Subcutaneous abdominal adipose tissue (tissue), 5 donors: ENCODE data around the gene LMX1B.
"Not testable (repeated sequence)": the region's sequence is repeated elsewhere in the genome, so short reads cannot be mapped to it uniquely, and the experiment has no call there.

ENCODE experiments used
- H3K27ac ChIP-seq: one replicate; pipeline ENCODE4 v1.7.0; 2013; ENCODE audit warnings: low read depth, mild to moderate bottlenecking, inconsistent platforms, low read length, moderate library complexity
- H3K27me3 ChIP-seq, 5 donors: one replicate each; pipeline ENCODE4 v1.7.0; 2013; ENCODE audit warnings: low read length in 5 of 5, inconsistent platforms in 1 of 5; ENCODE audit not compliant: control insufficient read depth in 5 of 5, insufficient read depth in 4 of 5
- H3K36me3 ChIP-seq, 5 donors: one replicate each; pipeline ENCODE4 v1.7.0; 2013; ENCODE audit warnings: low read length in 5 of 5; ENCODE audit not compliant: control insufficient read depth in 5 of 5, insufficient read depth in 5 of 5
- H3K4me1 ChIP-seq, 5 donors: one replicate each; pipeline ENCODE4 v1.7.0; 2013; ENCODE audit warnings: low read length in 5 of 5, mild to moderate bottlenecking in 3 of 5, moderate library complexity in 1 of 5; ENCODE audit not compliant: control insufficient read depth in 5 of 5, insufficient read depth in 5 of 5
- H3K4me3 ChIP-seq, 5 donors: one replicate each; pipeline ENCODE4 v1.7.0; 2013; ENCODE audit warnings: low read length in 5 of 5, low read depth in 1 of 5
- H3K9ac ChIP-seq, 5 donors: one replicate each; pipeline ENCODE4 v1.7.0; 2013; ENCODE audit warnings: low read length in 5 of 5, mild to moderate bottlenecking in 4 of 5, moderate library complexity in 3 of 5
- H3K9me3 ChIP-seq, 5 donors: one replicate each; pipeline ENCODE4 v1.7.0; 2013; ENCODE audit warnings: low read length in 5 of 5; ENCODE audit not compliant: control insufficient read depth in 5 of 5
- donor health status: healthy.
- donor health status: healthy.
- donor health status: healthy.
- donor health status: healthy.
- donor health status: healthy.

Gene LMX1B

GRCh38 chr9:126613651-126614050 is at the start of gene LMX1B:
LMX1B (plus strand) TSS chr9:126613928; CDS start chr9:126614450, 522 bp downstream.
- Histone ChIP-seq H3K27me3 (peaks cover 63 to 82% (median 68%) of the 10 kb centered on the region in 5 donors), H3K9ac (no peak within 1 kb of the TSS), H3K9me3 (no peaks in the 10 kb centered on the region), H3K4me3 (peak within 1 kb of the TSS in 4 of 5 donors; percentile 32 to 55 (median 44)), H3K36me3 (no peaks in the 10 kb centered on the region), H3K27ac (no peak within 1 kb of the TSS), H3K4me1 (peaks cover 0 to 44% (median 42%) of the 10 kb centered on the region in 5 donors)

DNA sequence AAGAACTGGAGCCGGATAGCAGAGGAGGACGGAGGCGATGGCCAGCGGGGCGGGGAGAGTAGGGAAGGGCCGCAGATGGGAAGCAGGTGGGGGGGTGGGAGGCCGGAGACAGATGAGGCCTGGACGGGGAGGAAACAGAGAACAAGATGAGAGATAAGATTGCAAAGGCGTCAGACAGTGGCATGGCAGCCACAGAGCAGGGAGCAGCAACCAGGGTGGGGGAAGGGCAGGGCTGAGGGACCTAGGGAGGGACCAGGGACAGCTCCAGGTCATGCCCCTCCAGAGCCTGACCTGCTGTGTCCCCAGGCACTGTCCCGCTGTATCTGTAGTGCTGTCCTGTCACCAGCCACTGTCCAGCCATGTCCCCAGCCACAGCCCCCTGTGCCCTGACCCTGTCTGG is 49.6 kb upstream of the LMX1B start:
- H3K4me3 ChIP-seq: no peak overlapping the region
- H3K27ac ChIP-seq: no peak overlapping the region

DNA sequence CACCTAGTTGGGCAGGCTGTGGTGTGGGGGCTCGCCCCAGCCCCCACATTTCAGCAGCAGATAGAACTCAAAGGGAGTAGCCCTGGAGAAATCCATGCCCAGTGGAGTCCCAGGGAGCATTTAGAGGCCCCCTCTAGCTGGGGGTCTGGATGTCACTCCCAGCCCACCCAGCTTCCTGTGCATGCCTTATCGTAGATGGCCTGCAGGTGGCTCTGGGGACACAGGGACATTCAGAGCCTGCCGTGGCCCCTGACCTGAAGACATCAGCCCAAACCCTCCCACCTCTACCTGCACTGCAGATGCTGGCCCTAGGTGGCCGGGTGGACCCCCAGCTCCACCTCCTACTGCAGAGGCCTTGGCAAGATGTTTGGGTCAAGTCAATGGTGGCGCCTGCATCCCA is 49.0 kb upstream of the LMX1B start:
- Histone ChIP-seq H3K36me3 (no peaks in the 10 kb centered on the region), H3K27me3 (peaks cover 18 to 43% (median 30%) of the 10 kb centered on the region in 5 donors)

More for the DNA sequence above, 49.6 kb upstream of the LMX1B start:
- Histone ChIP-seq H3K27me3 (peaks cover 18 to 43% (median 30%) of the 10 kb centered on the region in 5 donors), H3K36me3 (no peaks in the 10 kb centered on the region), H3K9ac (no peak overlapping the region), H3K9me3 (no peaks in the 10 kb centered on the region), H3K4me1 (no peaks in the 10 kb centered on the region)

GRCh38 chr9:126565336-126566128 is 48.2 kb upstream of the LMX1B start:
- Histone ChIP-seq H3K4me3 (no peak overlapping the region), H3K27me3 (peaks cover 18 to 43% (median 30%) of the 10 kb centered on the region in 5 donors), H3K4me1 (no peaks in the 10 kb centered on the region), H3K9me3 (no peaks in the 10 kb centered on the region), H3K9ac (no peak overlapping the region), H3K27ac (no peak overlapping the region), H3K36me3 (no peaks in the 10 kb centered on the region)

More for the DNA sequence above, 49.0 kb upstream of the LMX1B start:
- no peaks in the 10 kb centered on the region for H3K4me1 ChIP-seq
- no peak overlapping the region for H3K9ac ChIP-seq
- no peaks in the 10 kb centered on the region for H3K9me3 ChIP-seq
- H3K27ac ChIP-seq: no peak overlapping the region
- H3K4me3 ChIP-seq: no peak overlapping the region

DNA sequence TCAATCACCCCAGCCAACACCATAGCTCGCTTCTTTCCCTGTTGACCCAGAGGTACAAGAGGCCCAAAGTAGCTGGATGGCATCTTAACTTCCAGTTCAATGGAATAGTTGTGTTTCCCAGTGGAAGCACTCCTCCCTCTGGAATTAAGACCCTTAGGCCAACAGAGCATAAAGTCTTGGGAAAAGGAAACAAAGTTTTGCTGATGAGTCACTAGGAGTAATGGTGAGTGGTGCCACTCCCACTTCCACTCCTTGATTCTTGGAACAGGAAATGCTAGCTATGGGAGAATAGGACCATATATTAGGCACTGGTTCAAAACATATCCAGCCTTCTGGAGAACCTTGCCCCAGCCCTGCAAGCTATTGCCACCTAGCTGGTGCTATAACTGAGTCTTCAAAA is 44.7 kb upstream of the LMX1B start:
- H3K9ac ChIP-seq: no peak overlapping the region
- H3K36me3 ChIP-seq: no peaks in the 10 kb centered on the region
- H3K27ac ChIP-seq: no peak overlapping the region
- peaks cover 0 to 2% (median 0%) of the 10 kb centered on the region in 5 donors for H3K9me3 ChIP-seq
- no peaks in the 10 kb centered on the region for H3K4me1 ChIP-seq
- H3K4me3 ChIP-seq: no peak overlapping the region
- H3K27me3 ChIP-seq: peaks cover 9 to 23% (median 22%) of the 10 kb centered on the region in 5 donors

DNA sequence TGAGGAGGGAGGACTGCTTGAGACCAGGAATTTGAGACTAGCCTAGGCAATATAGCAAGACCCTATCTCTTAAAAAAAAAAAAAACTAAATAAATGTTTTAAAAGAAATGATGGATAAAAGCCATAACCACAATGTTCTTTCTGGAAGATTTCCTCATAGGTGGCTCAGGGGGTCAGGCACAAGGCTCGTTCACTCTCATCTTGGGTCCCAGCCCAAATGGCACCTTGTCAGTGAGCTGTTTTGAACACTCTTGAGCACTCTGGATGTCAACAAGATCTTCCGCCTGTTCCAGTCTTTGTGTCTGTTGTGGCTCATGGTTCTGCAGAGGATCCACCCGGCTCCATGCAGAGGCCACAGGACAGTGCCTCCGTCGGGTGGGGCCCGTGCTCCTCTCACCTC is 35.7 kb upstream of the LMX1B start:
- H3K4me1 ChIP-seq: no peaks in the 10 kb centered on the region

DNA sequence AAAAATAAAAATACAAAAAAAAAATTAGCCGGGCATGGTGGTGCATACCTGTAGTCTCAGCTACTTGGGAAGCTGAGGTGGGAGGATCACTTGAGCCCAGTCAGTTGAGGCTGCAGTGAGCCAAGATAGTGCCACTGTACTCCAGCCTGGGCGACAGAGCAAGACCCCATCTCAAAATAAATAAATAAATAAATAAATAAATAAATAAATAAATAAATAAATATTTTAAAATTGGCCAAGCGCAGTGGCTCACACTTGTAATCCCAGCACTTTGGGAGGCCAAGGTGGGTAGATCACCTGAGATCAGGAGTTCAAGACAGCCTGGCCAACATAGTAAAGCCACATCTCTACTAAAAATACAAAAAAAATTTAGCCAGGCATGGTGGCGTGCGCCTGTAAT is 33.4 kb upstream of the LMX1B start:
- H3K27ac ChIP-seq, H3K4me3 ChIP-seq, H3K9me3 ChIP-seq, H3K4me1 ChIP-seq, H3K36me3 ChIP-seq, H3K9ac ChIP-seq: not testable (repeated sequence)
- H3K27me3 ChIP-seq: peaks cover 9 to 18% (median 16%) of the 10 kb centered on the region in 5 donors

More for the DNA sequence above, 35.7 kb upstream of the LMX1B start:
- Histone ChIP-seq H3K9ac (no peak overlapping the region), H3K4me3 (no peak overlapping the region), H3K27me3 (peaks cover 7 to 12% (median 11%) of the 10 kb centered on the region in 5 donors), H3K27ac (no peak overlapping the region), H3K9me3 (no peaks in the 10 kb centered on the region), H3K36me3 (no peaks in the 10 kb centered on the region)

DNA sequence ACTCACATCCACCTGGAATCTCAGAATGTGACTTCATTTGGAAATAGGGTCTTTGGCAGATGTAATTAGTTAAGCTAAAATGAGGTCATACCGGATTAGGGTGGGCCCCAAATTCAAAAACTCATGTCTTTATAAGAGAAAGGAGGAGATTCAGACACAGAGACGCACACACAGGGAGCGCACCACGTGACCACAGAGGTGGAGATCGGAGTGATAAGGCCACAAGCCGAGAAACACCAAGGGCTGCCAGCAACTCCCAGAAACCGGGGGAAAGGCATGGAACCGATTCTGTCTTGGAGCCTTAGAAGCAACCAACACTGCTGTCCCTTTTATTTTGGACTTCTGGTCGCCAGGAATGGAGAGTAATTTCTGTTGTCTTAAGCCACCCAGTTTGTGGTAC is 31.8 kb upstream of the LMX1B start:
- no peak overlapping the region for H3K4me3 ChIP-seq
- H3K27ac ChIP-seq: no peak overlapping the region
- no peak overlapping the region for H3K9ac ChIP-seq
- peaks cover 18 to 30% (median 21%) of the 10 kb centered on the region in 5 donors for H3K27me3 ChIP-seq
- H3K9me3 ChIP-seq: no peaks in the 10 kb centered on the region
- peaks cover 0 to under 1% (median 0%) of the 10 kb centered on the region in 5 donors for H3K4me1 ChIP-seq
- H3K36me3 ChIP-seq: no peaks in the 10 kb centered on the region

DNA sequence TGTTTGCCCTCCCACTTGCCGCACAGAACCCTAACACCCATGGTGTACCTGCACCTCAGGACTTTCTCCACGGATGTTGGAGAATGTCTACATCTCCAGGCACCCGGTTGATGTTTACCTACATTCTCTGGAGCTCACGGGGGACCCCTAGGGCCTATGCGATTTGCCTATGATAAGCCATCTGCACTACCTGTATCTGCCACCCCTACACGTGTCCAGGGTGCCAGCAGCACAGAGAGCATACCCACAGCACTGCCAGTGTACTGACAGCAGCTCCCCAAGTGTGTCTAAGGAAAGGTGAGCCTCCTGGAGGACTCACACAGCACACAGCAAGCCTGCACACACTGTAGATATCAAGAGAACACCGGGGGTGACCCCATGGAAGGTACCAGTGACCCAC is 31.3 kb upstream of the LMX1B start:
- Histone ChIP-seq H3K27me3 (peaks cover 17 to 36% (median 21%) of the 10 kb centered on the region in 5 donors), H3K4me3 (no peak overlapping the region), H3K36me3 (no peaks in the 10 kb centered on the region), H3K27ac (no peak overlapping the region), H3K9ac (no peak overlapping the region), H3K4me1 (peaks cover 0 to 5% (median 0%) of the 10 kb centered on the region in 5 donors), H3K9me3 (no peaks in the 10 kb centered on the region)

- Histone ChIP-seq H3K4me3 (no peak overlapping the region), H3K36me3 (no peaks in the 10 kb centered on the region), H3K9me3 (no peaks in the 10 kb centered on the region), H3K27me3 (peaks cover 18 to 39% (median 22%) of the 10 kb centered on the region in 5 donors), H3K27ac (no peak overlapping the region), H3K4me1 (peaks cover 0 to 6% (median 0%) of the 10 kb centered on the region in 5 donors), H3K9ac (no peak overlapping the region)
These were observed 30.5 kb upstream of the LMX1B start for GRCh38 chr9:126583144-126583760.
